Osteocyte (in vitro differentiated cells): Measurements from ENCODE around the gene AKAP13. TPM values are rescaled to one million over a fixed set of nuclear protein-coding genes. Genes with fewer than 3 reads are reported as not detected.

ENCODE experiments used
- DNase-seq: peaks from one replicate; pipeline ENCODE4 v3.0.0; 2021; ENCODE audit warnings: mixed read lengths; ENCODE audit not compliant: unreplicated experiment; ENCODE audit errors: extremely low spot score
- H3K27ac Mint-ChIP-seq: one replicate; pipeline ENCODE4 v1.8.0; 2021; ENCODE audit warnings: mild to moderate bottlenecking, mixed read lengths; ENCODE audit not compliant: unreplicated experiment
- H3K27me3 Mint-ChIP-seq: one replicate; pipeline ENCODE4 v1.8.0; 2021; ENCODE audit warnings: mixed read lengths; ENCODE audit not compliant: unreplicated experiment
- H3K36me3 Mint-ChIP-seq: one replicate; pipeline ENCODE4 v1.8.0; 2021; ENCODE audit warnings: mixed read lengths; ENCODE audit not compliant: unreplicated experiment
- H3K4me1 Mint-ChIP-seq: one replicate; pipeline ENCODE4 v1.8.0; 2021; ENCODE audit warnings: mixed read lengths; ENCODE audit not compliant: unreplicated experiment
- H3K4me3 Mint-ChIP-seq: one replicate; pipeline ENCODE4 v1.8.0; 2021; ENCODE audit warnings: mild to moderate bottlenecking, moderate library complexity, mixed read lengths; ENCODE audit not compliant: unreplicated experiment
- H3K9me3 Mint-ChIP-seq: one replicate; pipeline ENCODE4 v1.8.0; 2021; ENCODE audit warnings: mixed read lengths; ENCODE audit not compliant: unreplicated experiment
- total RNA-seq: library from RNA; stranded (reverse); gene quantifications from 2 replicates; pipeline ENCODE4 v1.2.1, GENCODE V29; 2021
- TF ChIP-seq, protein P1 (sequence below): fragments of 200-600 bp; sonication (generic); IDR thresholded peaks from 2 replicates; pipeline ENCODE4 v1.5.0; 2021; ENCODE audit warnings: antibody characterized with exemption, mild to moderate bottlenecking, moderate library complexity

AKAP13 gene
- total RNA-seq, 1 donor from 2014 or later = 146 TPM

DNA sequence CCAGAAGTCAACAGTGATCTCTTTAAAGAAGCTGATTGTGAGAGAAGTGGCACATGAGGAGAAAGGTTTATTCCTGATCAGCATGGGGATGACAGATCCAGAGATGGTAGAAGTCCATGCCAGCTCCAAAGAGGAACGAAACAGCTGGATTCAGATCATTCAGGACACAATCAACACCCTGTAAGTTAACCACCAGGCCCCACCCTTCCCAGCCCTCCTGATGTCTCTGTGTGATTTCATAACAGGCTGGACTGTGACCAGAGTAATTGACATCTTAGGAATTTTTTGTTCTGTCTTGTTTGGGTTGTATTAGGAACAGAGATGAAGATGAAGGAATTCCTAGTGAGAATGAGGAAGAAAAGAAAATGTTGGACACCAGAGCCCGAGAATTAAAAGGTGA lies 346.7 kb downstream of the AKAP13 start:
- TF ChIP-seq, protein P1, sequence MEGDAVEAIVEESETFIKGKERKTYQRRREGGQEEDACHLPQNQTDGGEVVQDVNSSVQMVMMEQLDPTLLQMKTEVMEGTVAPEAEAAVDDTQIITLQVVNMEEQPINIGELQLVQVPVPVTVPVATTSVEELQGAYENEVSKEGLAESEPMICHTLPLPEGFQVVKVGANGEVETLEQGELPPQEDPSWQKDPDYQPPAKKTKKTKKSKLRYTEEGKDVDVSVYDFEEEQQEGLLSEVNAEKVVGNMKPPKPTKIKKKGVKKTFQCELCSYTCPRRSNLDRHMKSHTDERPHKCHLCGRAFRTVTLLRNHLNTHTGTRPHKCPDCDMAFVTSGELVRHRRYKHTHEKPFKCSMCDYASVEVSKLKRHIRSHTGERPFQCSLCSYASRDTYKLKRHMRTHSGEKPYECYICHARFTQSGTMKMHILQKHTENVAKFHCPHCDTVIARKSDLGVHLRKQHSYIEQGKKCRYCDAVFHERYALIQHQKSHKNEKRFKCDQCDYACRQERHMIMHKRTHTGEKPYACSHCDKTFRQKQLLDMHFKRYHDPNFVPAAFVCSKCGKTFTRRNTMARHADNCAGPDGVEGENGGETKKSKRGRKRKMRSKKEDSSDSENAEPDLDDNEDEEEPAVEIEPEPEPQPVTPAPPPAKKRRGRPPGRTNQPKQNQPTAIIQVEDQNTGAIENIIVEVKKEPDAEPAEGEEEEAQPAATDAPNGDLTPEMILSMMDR = no peak
- peaks cover 52% of the 10 kb centered on the region for H3K4me1 Mint-ChIP-seq
- no peak for DNase-seq
- H3K27ac Mint-ChIP-seq = peak overlapping the region; percentile 87
- no peak overlapping the region for H3K4me3 Mint-ChIP-seq
- no peaks in the 10 kb centered on the region for H3K27me3 Mint-ChIP-seq
- H3K9me3 Mint-ChIP-seq = no peaks in the 10 kb centered on the region
- H3K36me3 Mint-ChIP-seq = peaks cover 59% of the 10 kb centered on the region

DNA sequence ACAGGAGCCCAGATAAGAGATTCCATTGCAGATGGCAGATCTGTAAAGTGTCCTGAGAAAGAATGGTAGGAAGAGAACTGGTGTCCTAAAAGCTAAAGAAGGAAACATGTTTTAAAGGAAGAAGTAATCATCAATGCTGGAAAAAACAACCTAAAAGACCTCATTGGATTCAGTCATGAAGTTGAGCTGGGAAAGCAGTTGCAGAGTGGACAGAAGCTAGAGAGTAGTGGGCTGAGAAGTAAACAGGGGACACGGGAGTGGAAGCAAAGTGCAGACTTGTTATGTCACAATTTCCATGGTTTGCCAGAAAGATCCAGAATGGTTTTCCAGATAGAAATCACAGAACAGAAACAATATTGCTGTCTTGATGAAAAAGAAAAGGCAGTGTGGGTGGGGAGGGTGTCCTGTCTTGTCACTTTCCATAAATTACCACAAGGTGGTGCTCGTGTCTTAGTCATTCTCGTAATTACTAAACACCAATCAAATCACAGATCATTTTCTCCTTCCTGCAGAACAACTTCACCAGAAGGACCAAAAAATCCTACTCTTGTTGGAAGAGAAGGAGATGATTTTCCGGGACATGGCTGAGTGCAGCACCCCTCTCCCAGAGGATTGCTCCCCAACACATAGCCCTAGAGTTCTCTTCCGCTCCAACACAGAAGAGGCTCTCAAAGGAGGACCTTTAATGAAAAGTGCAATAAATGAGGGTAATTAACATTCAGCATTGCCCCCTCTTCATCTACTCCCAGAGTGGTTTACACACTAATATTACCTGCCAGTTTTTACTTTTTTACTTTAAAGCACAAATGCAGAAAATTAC lies 349.8 kb downstream of the AKAP13 start:
- TF ChIP-seq, protein P1 = peak; percentile 77
- Mint-ChIP-seq H3K27me3 (no peaks in the 10 kb centered on the region), H3K4me1 (peaks cover 29% of the 10 kb centered on the region), H3K9me3 (peaks cover 16% of the 10 kb centered on the region), H3K36me3 (peaks cover 60% of the 10 kb centered on the region), H3K27ac (peak overlapping the region; percentile 69), H3K4me3 (no peak overlapping the region)
- DNase-seq = no peak

DNA sequence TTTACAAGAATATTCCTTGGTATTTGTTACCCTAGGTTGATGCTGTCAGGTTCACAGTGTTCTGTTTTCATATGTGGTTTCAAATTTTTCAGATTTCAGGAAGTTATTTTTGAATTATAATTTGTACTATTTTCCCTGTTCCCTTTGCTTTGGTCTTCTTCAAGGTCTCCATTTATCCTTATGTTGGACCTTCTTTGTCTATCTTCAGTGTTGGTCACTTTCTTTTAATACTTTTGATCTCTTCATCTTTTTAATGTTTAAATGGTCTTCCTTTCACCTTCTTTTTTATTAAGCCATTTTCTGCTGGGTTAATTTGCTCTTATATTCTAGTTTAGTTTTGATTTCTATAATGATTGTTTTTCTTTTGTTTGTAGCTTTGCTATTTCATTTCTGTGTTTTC lies 353.0 kb downstream of the AKAP13 start:
- Mint-ChIP-seq H3K27me3 (no peaks in the 10 kb centered on the region), H3K4me3 (no peak overlapping the region), H3K4me1 (peaks cover 5% of the 10 kb centered on the region), H3K9me3 (peaks cover 16% of the 10 kb centered on the region), H3K27ac (no peak overlapping the region), H3K36me3 (peaks cover 70% of the 10 kb centered on the region)
- no peak for DNase-seq
- TF ChIP-seq, protein P1 = no peak

DNA sequence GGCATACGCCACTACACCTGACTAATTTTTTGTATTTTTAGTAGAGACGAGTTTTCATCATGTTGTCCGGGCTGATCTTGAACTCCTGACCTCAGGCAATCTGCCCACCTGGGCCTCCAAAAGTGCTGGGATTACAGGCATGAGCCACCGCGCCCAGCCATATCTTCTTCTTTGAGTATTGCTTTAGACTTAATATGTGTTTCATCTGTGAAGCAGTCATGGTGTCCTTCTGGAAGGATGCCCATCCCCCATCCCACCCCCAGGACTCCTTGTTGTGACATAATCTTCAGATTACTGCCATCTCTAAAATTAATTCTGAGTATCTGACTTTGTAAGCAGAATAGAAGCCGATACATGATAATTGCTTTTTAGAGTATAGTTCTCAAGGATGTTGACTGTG lies 356.7 kb downstream of the AKAP13 start:
- TF ChIP-seq, protein P1 = no peak
- Mint-ChIP-seq H3K36me3 (peaks cover 60% of the 10 kb centered on the region), H3K27ac (no peak overlapping the region), H3K9me3 (peaks cover 16% of the 10 kb centered on the region), H3K27me3 (no peaks in the 10 kb centered on the region), H3K4me1 (peaks cover 23% of the 10 kb centered on the region), H3K4me3 (no peak overlapping the region)
- DNase-seq = no peak

DNA sequence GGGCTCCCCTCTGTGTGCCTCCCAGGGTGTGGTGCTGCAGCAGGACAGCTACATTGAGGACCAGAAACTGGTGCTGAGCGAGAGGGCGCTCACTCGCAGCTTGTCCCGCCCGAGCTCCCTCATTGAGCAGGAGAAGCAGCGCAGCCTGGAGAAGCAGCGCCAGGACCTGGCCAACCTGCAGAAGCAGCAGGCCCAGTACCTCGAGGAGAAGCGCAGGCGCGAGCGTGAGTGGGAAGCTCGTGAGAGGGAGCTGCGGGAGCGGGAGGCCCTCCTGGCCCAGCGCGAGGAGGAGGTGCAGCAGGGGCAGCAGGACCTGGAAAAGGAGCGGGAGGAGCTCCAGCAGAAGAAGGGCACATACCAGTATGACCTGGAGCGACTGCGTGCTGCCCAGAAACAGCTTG lies 360.6 kb downstream of the AKAP13 start:
- TF ChIP-seq, protein P1 = no peak
- no peak overlapping the region for H3K4me3 Mint-ChIP-seq
- no peaks in the 10 kb centered on the region for H3K27me3 Mint-ChIP-seq
- H3K4me1 Mint-ChIP-seq = peaks cover 38% of the 10 kb centered on the region
- no peak overlapping the region for H3K27ac Mint-ChIP-seq
- no peaks in the 10 kb centered on the region for H3K9me3 Mint-ChIP-seq
- H3K36me3 Mint-ChIP-seq = peaks cover 48% of the 10 kb centered on the region
- DNase-seq = peak; percentile 80
